Measurements from ENCODE around the gene PRKCB.
"Not testable (repeated sequence)": the region's sequence is repeated elsewhere in the genome, so short reads cannot be mapped to it uniquely, and the experiment has no call there.

The PRKCB gene

DNA sequence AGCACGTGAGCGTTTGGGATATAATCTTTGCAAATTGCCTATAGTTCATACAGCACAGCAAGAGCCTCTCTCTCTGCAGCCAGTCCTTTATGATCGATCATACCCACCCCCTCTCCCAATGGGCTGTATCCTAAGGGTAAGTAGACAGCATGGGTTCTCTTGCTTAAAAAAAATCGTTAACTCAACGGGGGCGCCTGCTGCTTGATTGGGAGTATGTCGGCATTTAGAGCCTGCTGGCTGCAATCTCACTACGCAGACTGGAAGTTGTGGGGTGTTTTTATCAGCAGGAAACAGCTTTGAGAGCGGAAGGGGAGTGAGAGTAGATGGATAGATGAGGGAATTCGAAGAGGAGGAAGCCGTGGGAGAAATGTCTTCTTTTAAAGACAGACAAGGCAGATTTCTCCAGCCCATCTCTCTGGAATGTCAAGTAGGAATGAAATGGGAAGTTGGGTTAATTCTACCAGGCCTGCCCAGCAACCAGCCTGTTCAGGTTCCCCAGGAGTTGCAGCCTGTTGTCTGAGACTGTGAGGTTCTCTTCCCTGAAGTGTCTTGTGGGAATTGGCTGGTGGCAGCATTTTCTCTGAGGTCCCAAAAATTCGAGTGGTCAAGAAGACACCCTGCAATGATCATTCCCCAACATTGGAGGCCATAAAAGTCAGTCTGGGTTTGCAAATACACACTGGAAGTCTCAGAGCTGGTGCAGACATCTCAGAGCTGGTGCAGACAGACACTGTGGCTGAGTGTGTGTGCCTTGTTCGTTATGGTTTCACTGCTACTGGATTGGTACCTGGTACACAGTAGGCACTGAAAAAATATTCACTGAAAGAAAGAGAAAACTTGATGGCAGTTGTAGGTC, 65.6 kb downstream of the PRKCB start:
- H3K27me3 Mint-ChIP-seq = no peaks in the 10 kb centered on the region
- peak overlapping the region; percentile 32 for H3K4me3 Mint-ChIP-seq
- no peak for ATAC-seq
- peaks cover 96% of the 10 kb centered on the region for H3K4me1 Mint-ChIP-seq
- peaks cover 28% of the 10 kb centered on the region for H3K36me3 Mint-ChIP-seq
- no peaks in the 10 kb centered on the region for H3K9me3 Mint-ChIP-seq
- H3K27ac Mint-ChIP-seq = peak overlapping the region; percentile 85

DNA sequence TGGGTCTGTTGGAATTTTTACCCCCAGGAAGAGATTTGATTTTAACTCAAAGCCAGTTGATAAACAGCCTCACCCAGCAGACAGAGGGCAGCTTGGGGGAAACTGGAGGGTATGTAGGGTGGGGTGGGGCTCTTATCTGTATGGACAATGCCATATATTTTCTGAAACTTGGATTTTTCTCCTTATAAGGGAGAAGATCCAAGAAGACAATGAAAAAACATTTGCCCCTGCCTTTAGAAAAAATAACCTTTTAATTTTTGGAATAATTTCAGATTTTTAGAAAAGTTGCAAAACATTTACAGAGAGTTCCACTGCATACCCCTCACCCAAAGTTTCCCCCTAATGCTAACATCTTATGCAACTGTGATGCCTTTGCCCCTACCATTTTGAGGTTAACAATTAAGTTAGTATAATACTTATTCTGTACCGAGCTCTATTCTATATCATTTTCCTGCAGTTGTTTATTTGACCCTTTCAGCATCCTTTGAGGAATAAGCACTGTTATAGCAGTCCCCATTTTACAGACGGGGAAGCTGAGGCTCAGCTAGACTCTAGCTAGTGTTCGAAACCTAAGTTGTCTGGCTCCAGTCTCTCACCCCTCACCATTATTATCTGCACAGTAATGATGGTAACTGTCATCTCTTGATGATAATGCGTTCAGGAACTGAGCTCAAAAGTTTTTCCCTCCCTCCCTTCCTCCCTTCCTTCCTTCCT, 66.4 kb downstream of the PRKCB start:
- no peak overlapping the region for H3K4me3 Mint-ChIP-seq
- no peaks in the 10 kb centered on the region for H3K9me3 Mint-ChIP-seq
- H3K27me3 Mint-ChIP-seq = no peaks in the 10 kb centered on the region
- H3K4me1 Mint-ChIP-seq = peaks cover 96% of the 10 kb centered on the region
- H3K27ac Mint-ChIP-seq = peak overlapping the region; percentile 85
- peaks cover 20% of the 10 kb centered on the region for H3K36me3 Mint-ChIP-seq
- ATAC-seq = no peak

DNA sequence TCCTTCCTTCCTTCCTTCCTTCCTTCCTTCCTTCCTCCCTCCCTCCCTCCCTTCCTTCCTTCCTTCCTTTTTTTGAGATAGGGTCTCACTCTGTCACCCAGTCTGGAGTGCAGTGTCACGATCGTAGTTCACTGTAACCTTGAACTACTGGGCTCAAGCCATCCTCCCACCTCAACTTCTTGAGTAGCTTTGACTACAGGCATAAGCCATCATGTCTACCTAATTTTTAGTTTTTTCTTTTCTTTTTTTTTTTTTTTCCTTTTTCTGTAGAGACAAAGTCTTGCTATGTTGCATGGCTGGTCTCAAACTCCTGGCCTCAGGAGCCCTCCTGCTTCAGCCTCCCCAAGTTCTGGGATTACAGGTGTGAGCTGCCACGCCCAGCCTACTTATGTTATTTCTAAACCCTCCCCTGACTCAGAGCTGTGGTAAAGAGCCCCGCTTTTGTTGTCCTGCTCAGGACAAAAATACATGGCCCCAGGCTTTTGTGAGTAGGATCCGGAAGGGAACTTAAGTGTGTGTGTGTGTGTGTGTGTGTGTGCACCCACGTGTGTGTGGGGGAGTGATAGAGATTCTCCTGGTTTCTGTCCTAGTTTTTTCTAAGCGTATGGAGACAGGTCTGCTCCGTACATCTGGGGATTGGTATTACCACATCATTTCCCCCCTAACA, 67.1 kb downstream of the PRKCB start:
- Mint-ChIP-seq H3K27ac (peak overlapping the region; percentile 85), H3K4me3 (no peak overlapping the region), H3K36me3 (peaks cover 24% of the 10 kb centered on the region), H3K27me3 (no peaks in the 10 kb centered on the region), H3K9me3 (no peaks in the 10 kb centered on the region), H3K4me1 (peaks cover 96% of the 10 kb centered on the region)
- ATAC-seq = no peak

GRCh38 chr16:23905027-23905426, 69.2 kb downstream of the PRKCB start:
- no peaks in the 10 kb centered on the region for H3K9me3 Mint-ChIP-seq
- H3K4me1 Mint-ChIP-seq = peaks cover 100% of the 10 kb centered on the region
- peaks cover 29% of the 10 kb centered on the region for H3K36me3 Mint-ChIP-seq
- H3K27me3 Mint-ChIP-seq = no peaks in the 10 kb centered on the region
- H3K27ac Mint-ChIP-seq = peak overlapping the region; percentile 85
- H3K4me3 Mint-ChIP-seq = no peak overlapping the region
- no peak for ATAC-seq

DNA sequence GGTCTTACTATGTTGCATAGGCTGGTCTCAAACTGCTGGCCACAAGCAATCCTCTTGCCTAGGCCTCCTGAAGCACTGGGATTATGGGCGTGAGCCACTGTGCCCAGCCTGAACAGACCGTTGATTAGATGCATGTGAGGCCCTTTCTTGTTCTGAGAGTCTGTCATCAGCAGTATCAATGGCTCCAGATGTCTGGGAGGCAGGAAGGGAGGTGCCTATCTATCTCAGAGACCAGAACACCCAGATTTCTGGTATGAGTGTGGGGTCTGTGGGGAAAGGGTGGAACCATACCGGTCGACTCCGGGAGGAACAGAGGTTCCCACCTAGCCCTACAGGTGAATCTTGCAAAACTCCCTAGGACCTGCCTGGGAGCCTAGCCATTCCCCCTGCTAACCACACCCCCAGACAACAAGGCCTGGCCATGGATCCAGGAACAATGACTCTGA, 71.7 kb downstream of the PRKCB start:
- Mint-ChIP-seq H3K36me3 (peaks cover 31% of the 10 kb centered on the region), H3K4me1 (peaks cover 97% of the 10 kb centered on the region), H3K27ac (peak overlapping the region; percentile 85), H3K4me3 (no peak overlapping the region), H3K9me3 (no peaks in the 10 kb centered on the region), H3K27me3 (no peaks in the 10 kb centered on the region)
- no peak for ATAC-seq

DNA sequence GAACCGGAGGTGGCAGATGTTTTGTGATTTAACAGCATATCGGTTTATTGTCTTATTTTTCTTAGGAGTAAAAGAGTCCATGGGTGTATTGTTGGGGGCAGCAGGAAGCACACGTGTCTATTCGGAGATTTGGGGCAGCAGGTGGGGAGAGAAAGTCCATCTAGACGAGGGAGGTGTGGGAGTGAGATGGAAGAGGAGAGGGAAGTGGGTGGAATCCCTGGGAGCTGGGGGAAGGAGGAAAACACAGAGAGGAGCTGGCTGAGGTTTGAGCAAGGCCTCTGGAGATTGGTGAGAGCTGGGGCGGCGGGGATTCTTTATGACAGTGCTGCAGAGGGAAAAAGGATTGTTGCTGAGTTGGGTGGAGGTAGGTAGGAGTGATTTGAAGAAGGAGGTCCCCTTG, 72.1 kb downstream of the PRKCB start:
- Mint-ChIP-seq H3K4me3 (no peak overlapping the region), H3K36me3 (peaks cover 31% of the 10 kb centered on the region), H3K27ac (peak overlapping the region; percentile 85), H3K4me1 (peaks cover 95% of the 10 kb centered on the region), H3K27me3 (no peaks in the 10 kb centered on the region), H3K9me3 (no peaks in the 10 kb centered on the region)
- no peak for ATAC-seq

GRCh38 chr16:23908790-23909189, 73.0 kb downstream of the PRKCB start:
- H3K36me3 Mint-ChIP-seq = peaks cover 31% of the 10 kb centered on the region
- H3K4me1 Mint-ChIP-seq = peaks cover 95% of the 10 kb centered on the region
- H3K27ac Mint-ChIP-seq = peak overlapping the region; percentile 85
- no peak overlapping the region for H3K4me3 Mint-ChIP-seq
- no peak for ATAC-seq
- no peaks in the 10 kb centered on the region for H3K27me3 Mint-ChIP-seq
- no peaks in the 10 kb centered on the region for H3K9me3 Mint-ChIP-seq

- peak overlapping the region; percentile 85 for H3K27ac Mint-ChIP-seq
- no peaks in the 10 kb centered on the region for H3K27me3 Mint-ChIP-seq
- peaks cover 31% of the 10 kb centered on the region for H3K36me3 Mint-ChIP-seq
- H3K4me3 Mint-ChIP-seq = no peak overlapping the region
- H3K4me1 Mint-ChIP-seq = peaks cover 95% of the 10 kb centered on the region
- no peaks in the 10 kb centered on the region for H3K9me3 Mint-ChIP-seq
- ATAC-seq = no peak
Measured at GRCh38 chr16:23909792-23910418, 74.1 kb downstream of the PRKCB start.

DNA sequence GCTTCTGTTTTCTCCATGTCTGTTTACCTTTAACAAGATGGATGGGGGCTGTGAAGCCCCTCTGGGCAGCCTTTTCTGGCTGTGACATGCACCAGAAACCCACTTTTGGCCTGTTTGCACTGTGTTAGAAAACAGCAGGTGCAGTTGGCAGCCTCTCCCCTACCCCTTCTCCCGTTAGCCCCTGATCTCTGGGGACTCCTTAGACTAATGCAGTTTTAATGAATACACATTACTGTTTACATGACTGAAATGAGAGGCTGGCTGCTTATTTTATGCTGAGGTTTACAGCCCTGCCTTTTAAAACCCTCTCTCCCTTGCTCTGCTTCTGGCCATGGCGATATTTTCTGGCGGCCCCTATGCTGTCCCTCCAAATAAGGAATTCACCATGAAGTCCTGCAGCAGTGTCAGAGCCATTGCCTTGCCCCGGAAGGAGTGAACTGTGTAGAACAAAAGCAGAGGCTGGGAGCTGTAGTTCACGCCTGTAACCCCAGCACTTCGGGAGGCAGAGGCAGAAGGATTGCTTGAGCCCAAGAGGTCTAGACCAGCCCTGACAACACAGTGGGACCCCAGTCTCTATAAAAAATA, 79.3 kb downstream of the PRKCB start:
- peak; percentile 35 for ATAC-seq
- Mint-ChIP-seq H3K36me3 (peaks cover 39% of the 10 kb centered on the region), H3K27me3 (no peaks in the 10 kb centered on the region), H3K4me1 (peaks cover 71% of the 10 kb centered on the region), H3K4me3 (no peak overlapping the region), H3K9me3 (peaks cover 3% of the 10 kb centered on the region), H3K27ac (peak overlapping the region; percentile 70)

DNA sequence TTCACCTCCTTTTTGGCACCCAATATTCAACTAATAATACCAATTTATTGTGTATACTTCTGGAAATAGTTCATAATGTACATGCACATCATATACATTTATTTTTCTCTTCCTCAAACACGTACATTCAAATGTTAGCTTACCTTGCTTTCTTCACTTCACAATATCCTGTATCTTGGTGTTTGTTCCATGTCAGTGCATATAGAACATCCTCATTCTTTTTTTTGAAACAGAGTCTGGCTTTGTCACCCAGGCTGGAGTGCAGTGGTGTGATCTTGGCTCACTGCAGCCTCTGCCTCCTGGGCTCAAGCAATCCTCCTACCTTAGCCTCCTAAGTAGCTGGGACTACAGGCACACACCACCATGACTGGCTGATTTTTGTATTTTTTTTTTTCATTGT, 80.8 kb downstream of the PRKCB start:
- Mint-ChIP-seq H3K36me3 (peaks cover 48% of the 10 kb centered on the region), H3K4me3 (peak overlapping the region; percentile 23), H3K27ac (peak overlapping the region; percentile 84), H3K4me1 (peaks cover 73% of the 10 kb centered on the region)
- ATAC-seq, H3K27me3 Mint-ChIP-seq, H3K9me3 Mint-ChIP-seq: not testable (repeated sequence)

GRCh38 chr16:23917621-23918020, 81.8 kb downstream of the PRKCB start:
- Mint-ChIP-seq H3K9me3 (peaks cover 8% of the 10 kb centered on the region), H3K4me3 (peak overlapping the region; percentile 40), H3K27me3 (no peaks in the 10 kb centered on the region), H3K36me3 (peaks cover 50% of the 10 kb centered on the region), H3K4me1 (peaks cover 75% of the 10 kb centered on the region), H3K27ac (peak overlapping the region; percentile 84)
- ATAC-seq = peak; percentile 75

DNA sequence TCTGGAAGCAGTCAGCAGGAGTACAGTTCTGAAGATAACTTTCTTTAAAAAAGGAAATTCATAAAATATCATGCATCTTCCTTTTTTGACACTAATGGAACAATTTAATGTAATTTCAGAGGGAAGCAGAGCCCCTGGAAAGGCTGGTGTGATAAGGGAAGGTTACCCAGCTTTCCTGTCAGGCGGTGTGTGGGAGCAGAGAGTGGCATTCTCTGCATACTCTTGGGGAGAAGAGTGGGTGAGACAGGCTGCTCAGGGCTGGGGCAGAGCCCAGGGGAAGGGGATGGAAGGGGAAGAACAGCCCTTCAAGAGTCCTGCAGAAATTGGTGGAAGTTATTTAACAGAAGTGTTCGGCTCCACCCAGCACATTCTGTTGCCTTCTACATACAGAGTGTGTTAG, 84.7 kb downstream of the PRKCB start:
- Mint-ChIP-seq H3K27ac (peak overlapping the region; percentile 83), H3K4me3 (no peak overlapping the region), H3K9me3 (peaks cover 8% of the 10 kb centered on the region), H3K27me3 (no peaks in the 10 kb centered on the region), H3K4me1 (peaks cover 75% of the 10 kb centered on the region), H3K36me3 (peaks cover 68% of the 10 kb centered on the region)
- no peak for ATAC-seq

DNA sequence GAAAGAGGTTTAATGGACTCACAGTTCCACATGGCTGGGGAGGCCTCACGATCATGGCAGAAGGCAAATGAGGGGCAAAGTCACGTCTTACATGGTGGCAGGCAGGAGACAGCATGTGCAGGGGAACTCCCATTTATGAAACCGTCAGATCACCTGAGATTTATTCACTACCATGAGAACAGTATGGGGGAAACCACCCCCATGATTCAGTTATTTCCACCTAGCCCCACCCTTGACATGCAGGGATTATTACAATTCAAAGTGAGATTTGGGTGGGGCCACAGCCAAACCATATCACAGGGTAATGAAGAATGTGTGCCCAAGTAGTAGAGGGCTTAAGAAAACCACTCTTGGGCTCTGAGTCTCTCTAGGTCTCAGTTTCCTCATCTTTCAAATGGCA, 85.1 kb downstream of the PRKCB start:
- H3K36me3 Mint-ChIP-seq = peaks cover 72% of the 10 kb centered on the region
- peaks cover 79% of the 10 kb centered on the region for H3K4me1 Mint-ChIP-seq
- H3K27ac Mint-ChIP-seq = peak overlapping the region; percentile 83
- peaks cover 8% of the 10 kb centered on the region for H3K9me3 Mint-ChIP-seq
- no peaks in the 10 kb centered on the region for H3K27me3 Mint-ChIP-seq
- no peak for ATAC-seq
- no peak overlapping the region for H3K4me3 Mint-ChIP-seq

DNA sequence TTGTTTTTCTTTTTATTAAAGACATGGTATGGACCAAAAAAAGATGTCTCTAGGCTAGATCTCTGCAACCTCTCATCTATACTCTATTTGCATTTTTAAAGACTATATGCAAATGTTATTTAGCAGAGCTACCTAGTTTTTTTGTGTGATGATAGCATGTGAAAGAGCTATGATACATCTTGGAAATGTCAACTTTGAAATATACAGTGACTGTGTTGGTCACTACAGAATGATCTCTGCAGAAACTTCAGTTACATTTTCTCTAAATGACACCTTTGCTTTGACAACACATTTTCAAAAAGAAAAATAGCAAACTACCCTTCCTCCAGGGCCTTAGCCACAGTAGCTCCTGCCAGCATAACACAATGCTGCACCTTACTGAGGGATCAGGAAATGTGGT, 86.6 kb downstream of the PRKCB start:
- H3K27ac Mint-ChIP-seq = peak overlapping the region; percentile 83

More for the DNA sequence above, 86.6 kb downstream of the PRKCB start:
- peaks cover 72% of the 10 kb centered on the region for H3K36me3 Mint-ChIP-seq
- peaks cover 74% of the 10 kb centered on the region for H3K4me1 Mint-ChIP-seq
- no peaks in the 10 kb centered on the region for H3K27me3 Mint-ChIP-seq
- peak; percentile 36 for ATAC-seq
- no peak overlapping the region for H3K4me3 Mint-ChIP-seq
- peaks cover 8% of the 10 kb centered on the region for H3K9me3 Mint-ChIP-seq

All from stimulated activated memory B cell treated with anti-CD40 and anti-IgM and Interleukin-4, amounts not matched to agents 10 μg/mL and 1 μg/mL and 100 μg/mL, for 72 hours (primary cell).